CD4-positive, alpha-beta T cell treated with Interleukin-10 for 1 hour (primary cell): ENCODE results near the gene NDP.
"Not testable (repeated sequence)": the region's sequence is repeated elsewhere in the genome, so short reads cannot be mapped to it uniquely, and the experiment has no call there.

Experiments
- DNase-seq: peaks from one replicate; pipeline ENCODE4 v3.0.0-alpha.2; 2020

The NDP gene

GRCh38 chrX:43969504-43970501 is 3.4 kb downstream of the NDP start:
- no peak for DNase-seq

GRCh38 chrX:43968359-43968781 is 4.8 kb downstream of the NDP start:
- no peak for DNase-seq

GRCh38 chrX:43964936-43965335 is 8.3 kb downstream of the NDP start:
- DNase-seq: no peak

GRCh38 chrX:43963726-43964125 is 9.5 kb downstream of the NDP start:
- no peak for DNase-seq

DNA sequence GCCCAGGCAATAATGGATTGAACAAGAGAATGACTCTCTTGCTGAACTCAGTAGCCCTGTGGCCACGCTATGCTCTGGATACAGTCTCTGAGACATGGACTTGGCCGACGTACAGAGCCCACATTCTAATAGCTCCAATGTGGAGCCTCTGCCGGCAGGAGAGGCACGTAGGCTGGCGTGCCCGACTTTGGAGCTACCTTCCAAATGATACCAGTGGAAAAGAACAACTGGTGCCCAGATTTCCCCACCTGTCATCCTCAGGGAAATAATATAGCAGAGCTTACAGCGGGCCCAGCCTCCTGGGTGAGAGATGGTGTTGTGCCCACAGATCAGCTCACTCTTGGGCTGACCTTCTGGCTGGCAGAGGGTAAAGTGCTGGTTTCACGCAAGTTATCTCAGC is 10.6 kb downstream of the NDP start:
- no peak for DNase-seq

DNA sequence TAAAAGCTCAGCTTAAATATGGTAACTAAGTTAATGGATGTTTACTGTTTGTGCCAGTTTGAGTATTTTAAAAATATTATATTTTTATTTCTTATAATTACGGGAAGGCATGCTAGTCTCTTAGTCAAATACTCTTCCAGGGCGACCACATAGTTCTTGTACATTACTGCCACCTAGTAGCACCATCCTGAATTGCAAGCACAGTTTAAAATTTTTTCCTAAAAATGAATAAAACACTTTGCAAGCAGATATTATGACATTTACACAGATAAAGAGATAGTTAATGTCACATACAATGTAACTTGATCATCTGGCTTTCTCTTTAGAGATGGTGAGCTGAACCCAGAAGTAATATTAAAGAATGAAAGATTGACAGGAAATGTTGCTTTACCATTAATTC is 11.5 kb downstream of the NDP start:
- DNase-seq: no peak

GRCh38 chrX:43958529-43958928 is 14.7 kb downstream of the NDP start:
- peak; percentile 60 for DNase-seq

- DNase-seq: no peak
These were observed 17.2 kb downstream of the NDP start for GRCh38 chrX:43956034-43956433.

DNA sequence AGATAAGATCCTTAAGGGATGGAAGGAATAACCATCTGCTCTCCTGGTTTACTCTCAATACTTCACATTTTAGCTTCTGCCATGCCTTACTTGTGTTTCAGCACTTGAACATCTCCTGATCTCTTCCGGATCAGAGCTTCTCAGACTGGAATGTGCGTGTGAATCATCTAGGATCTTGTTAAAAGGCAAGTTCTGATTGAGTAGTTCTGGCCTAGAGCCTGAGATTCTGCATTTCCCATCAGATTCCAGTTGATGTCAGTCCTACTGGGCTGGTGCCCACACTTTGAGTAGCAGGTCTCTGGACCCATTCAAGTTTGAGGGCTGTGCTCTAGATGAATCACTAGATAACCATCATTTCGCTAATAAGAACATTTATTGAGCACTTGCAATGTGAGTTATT is 20.0 kb downstream of the NDP start:
- DNase-seq: no peak

DNA sequence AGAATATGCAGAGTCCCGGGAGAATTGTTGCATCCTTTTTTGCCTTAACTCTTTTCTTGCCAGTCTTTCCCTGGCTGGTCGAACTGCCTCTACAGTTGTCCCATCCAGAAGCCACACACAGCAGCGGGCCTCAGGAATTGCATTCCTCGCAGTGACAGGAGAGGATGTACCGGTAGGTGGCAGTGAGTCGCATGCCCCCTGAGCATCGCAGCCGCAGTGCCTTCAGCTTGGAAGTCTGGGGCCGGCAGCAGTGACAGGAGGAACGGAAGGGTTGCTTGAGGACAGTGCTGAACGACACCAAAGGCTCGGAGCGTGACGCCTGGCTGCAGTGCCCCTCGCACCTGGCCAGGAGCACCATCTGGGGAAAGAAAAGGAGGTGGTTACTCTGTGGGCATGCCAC is 23.5 kb downstream of the NDP start:
- peak; percentile 26 for DNase-seq

DNA sequence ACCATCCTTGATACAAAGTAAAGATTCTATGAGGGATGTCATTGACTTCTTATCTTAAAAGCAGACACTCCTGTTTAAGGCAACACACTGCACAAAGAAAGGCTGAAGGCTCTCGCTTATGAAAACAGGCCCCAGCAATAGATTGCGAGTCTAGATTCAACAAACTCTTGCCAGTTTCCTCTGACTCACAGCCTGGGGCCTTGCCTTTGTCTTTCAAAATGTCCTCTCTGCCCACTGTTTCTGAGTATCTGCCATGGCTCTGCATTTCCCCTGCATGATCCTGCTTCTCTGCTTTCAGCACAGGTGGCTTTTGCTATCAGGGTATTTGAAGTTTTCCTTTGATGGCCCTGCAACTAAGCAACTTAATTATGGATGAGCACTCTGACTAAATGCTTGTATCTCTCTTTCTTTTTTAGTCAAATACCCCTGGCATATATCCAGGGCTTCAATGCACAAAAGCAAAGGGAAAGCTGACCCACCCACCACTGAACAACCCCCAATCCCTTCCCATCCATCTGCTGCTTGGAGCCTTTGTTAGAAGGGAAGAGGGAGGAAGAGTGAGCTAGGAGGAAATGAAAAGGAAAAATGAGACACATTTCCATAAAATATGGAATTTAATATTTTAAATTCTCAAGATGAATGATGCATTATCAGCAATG is 32.2 kb downstream of the NDP start:
- no peak for DNase-seq

- DNase-seq: no peak
These were observed 33.8 kb downstream of the NDP start for GRCh38 chrX:43939187-43939926.

DNA sequence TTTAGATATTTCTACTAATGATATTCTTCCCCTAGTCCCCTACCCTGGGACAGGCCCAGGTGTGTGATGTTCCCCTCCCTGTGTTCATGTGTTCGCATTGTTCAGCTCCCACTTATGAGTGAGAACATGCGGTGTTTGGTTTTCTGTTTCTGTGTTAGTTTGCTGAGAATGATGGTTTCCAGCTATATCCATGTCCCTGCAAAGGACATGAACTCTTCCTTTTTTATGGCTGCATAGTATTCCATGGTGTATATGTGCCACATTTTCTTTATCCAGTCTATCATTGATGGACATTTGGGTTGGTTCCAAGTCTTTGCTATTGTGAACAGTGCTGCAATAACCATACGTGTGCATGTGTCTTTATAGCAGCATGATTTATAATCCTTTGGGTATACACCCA is 51.2 kb downstream of the NDP start:
- not testable (repeated sequence) for DNase-seq

- DNase-seq: not testable (repeated sequence)
These were observed 62.4 kb downstream of the NDP start for GRCh38 chrX:43910772-43911171.

GRCh38 chrX:43910012-43910411 is 63.2 kb downstream of the NDP start:
- no peak for DNase-seq

GRCh38 chrX:43909141-43909540 is 64.0 kb downstream of the NDP start:
- DNase-seq: no peak

DNA sequence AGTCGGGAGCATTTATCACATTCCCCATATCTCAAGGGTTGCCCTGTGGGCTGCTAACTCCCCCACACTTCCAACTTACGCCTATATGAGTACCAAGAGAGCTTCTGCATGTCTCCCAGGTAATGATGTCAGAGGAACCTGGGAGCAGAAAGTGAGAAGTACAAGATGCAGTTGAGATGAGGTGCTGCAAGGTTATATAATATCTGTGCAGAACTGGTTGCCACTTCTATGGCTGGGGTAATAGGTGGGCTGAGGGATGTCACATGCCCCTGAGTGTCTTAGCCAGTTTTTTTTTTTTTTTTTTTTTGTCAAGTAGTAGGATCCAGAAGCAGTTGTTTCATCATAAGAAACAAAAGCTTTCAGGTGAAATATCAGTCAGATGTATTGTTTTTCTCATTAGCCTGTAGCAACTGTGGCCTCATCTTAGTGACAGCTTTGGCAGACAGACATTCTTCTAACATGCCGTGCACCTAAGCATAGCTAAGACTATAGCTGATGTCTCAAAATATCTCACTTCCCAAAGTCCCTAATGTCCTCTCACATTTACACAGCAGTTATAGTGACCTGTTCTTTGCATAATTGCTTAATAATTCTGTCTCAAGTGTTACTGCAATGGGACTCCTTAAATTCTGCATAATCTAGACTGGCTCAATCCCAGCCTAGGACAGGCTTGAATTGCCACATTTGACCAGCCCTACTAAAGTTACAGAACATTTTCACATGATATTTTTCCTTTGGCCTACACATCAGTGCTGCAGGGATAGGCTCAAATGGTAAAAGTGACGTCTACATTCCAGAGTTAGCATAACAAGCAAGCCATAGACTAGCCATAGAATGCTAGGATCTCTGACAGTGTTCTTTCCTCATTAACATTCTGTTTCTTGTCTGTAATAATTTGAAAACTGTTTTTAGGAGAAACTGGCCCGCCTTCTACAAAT is 73.0 kb downstream of the NDP start:
- DNase-seq: no peak
